SW480 (cell line): Measurements from ENCODE around the gene KCTD6.
A peak's percentile ranks its signal among the peaks of the same experiment; 100 is the strongest.
"Not testable (repeated sequence)": the region's sequence is repeated elsewhere in the genome, so short reads cannot be mapped to it uniquely, and the experiment has no call there.

Experiments
- DNase-seq: peaks from one replicate; pipeline ENCODE4 v3.0.0-alpha.2; 2016; ENCODE audit warnings: low spot score

Gene KCTD6

GRCh38 chr3:58524326-58524888 lies 32.5 kb downstream of the KCTD6 start:
- DNase-seq: no peak

- DNase-seq: peak; percentile 69
Measured at GRCh38 chr3:58526515-58526957, 34.6 kb downstream of the KCTD6 start.

- not testable (repeated sequence) for DNase-seq
Measured at GRCh38 chr3:58527440-58527839, 35.5 kb downstream of the KCTD6 start.

- DNase-seq: no peak
Measured at GRCh38 chr3:58528629-58529028, 36.7 kb downstream of the KCTD6 start.

GRCh38 chr3:58529516-58530353 lies 37.8 kb downstream of the KCTD6 start:
- peak; percentile 30 for DNase-seq

- DNase-seq: no peak
Measured at GRCh38 chr3:58530354-58530865, 38.5 kb downstream of the KCTD6 start.

- no peak for DNase-seq
Measured at GRCh38 chr3:58531555-58531954, 39.7 kb downstream of the KCTD6 start.

- DNase-seq: peak; percentile 52
Measured at GRCh38 chr3:58531956-58532355, 40.1 kb downstream of the KCTD6 start.

GRCh38 chr3:58532794-58533220 lies 40.9 kb downstream of the KCTD6 start:
- peak; percentile 66 for DNase-seq

- no peak for DNase-seq
Measured at GRCh38 chr3:58534592-58535494, 42.9 kb downstream of the KCTD6 start.

- peak; percentile 88 for DNase-seq
Measured at GRCh38 chr3:58535531-58536500, 43.9 kb downstream of the KCTD6 start.

- no peak for DNase-seq
Measured at GRCh38 chr3:58536501-58537411, 44.9 kb downstream of the KCTD6 start, which contains the start of gene ACOX2. TSS of gene ACOX2 (minus strand) at chr3:58537190. CDS start at chr3:58535106, 2,084 bp downstream.

- no peak for DNase-seq
Measured at GRCh38 chr3:58537412-58538301, 45.8 kb downstream of the KCTD6 start.

GRCh38 chr3:58539626-58540025 lies 47.7 kb downstream of the KCTD6 start:
- no peak for DNase-seq

- no peak for DNase-seq
Measured at GRCh38 chr3:58540176-58540858, 48.4 kb downstream of the KCTD6 start.

GRCh38 chr3:58544541-58544940 lies 52.6 kb downstream of the KCTD6 start:
- no peak for DNase-seq

GRCh38 chr3:58551636-58552180 lies 59.8 kb downstream of the KCTD6 start:
- no peak for DNase-seq
